HFFc6 (cell line): Measurements from ENCODE around the gene COL4A6. TPM values are rescaled to one million over a fixed set of nuclear protein-coding genes. Genes with fewer than 3 reads are reported as not detected.
A peak's percentile ranks its signal among the peaks of the same experiment; 100 is the strongest.

Source experiments
- DNase-seq: peaks from one replicate; pipeline ENCODE4 v3.0.0-alpha.2; 2018
- H3K27ac Mint-ChIP-seq: 2 replicates; pipeline ENCODE4 v1.8.0; 2020; ENCODE audit warnings: mild to moderate bottlenecking, mixed read lengths
- H3K27me3 Mint-ChIP-seq: 2 replicates; pipeline ENCODE4 v1.8.0; 2021; ENCODE audit warnings: mild to moderate bottlenecking, moderate library complexity, mixed read lengths; ENCODE audit not compliant: insufficient read depth
- H3K36me3 Mint-ChIP-seq: 2 replicates; pipeline ENCODE4 v1.8.0; 2021; ENCODE audit warnings: low read depth, mixed read lengths
- H3K4me1 Mint-ChIP-seq: 2 replicates; pipeline ENCODE4 v1.8.0; 2020; ENCODE audit warnings: low read depth, mixed read lengths
- H3K4me3 Mint-ChIP-seq: 2 replicates; pipeline ENCODE4 v1.8.0; 2020; ENCODE audit warnings: mild to moderate bottlenecking, moderate library complexity, mixed read lengths
- H3K9me3 Mint-ChIP-seq: 2 replicates; pipeline ENCODE4 v1.8.0; 2020; ENCODE audit warnings: mild to moderate bottlenecking, mixed read lengths
- total RNA-seq, 6 experiments: library from RNA; stranded (reverse); fragmentation: NEBNext Ultra II Directional; extraction: Animal tissue kit (Norgen Biotek cat#: 25700); gene quantifications; 2 replicates in 1 of 6; 3 replicates in 5 of 6; pipeline ENCODE4 v1.2.3, GENCODE V29; 2021
- TF ChIP-seq, protein P1 (sequence below): fragments of 200-600 bp; sonication (generic); IDR thresholded peaks from 2 replicates; pipeline ENCODE4 v1.5.0; 2021; ENCODE audit warnings: antibody characterized with exemption, mild to moderate bottlenecking

The COL4A6 gene
- total RNA-seq, 6 experiments from 2014 or later, result 0.03 to 0.16 (median 0.11) TPM

DNA sequence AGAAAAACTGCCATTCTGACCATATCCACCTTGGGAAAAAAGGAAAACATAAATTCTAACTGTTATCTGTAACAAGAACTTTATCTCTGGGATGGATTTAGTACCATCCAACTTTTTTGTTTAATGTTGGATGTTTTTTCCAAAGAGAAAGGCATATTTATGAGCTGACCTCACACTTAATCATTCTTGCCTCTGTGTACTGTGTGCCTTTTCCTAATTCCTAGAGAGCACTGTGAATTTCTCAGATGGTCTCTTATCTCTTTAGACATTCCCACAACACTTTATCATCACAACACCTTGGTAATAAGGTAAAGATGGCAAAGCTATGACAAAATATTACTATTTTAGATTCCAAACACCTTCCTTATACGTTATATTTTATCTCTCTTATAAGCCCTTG lies 126.2 kb downstream of the COL4A6 start:
- Mint-ChIP-seq H3K9me3 (0 out of 2 replicates have a peak, but pooled peaks cover 4% of the 10 kb centered on the region), H3K4me3 (no peak overlapping the region), H3K27me3 (no peaks in the 10 kb centered on the region; the same call in 1 of the 2 replicates), H3K4me1 (peaks cover 31% of the 10 kb centered on the region; the same call in 1 of the 2 replicates), H3K27ac (no peak overlapping the region), H3K36me3 (no peaks in the 10 kb centered on the region)
- TF ChIP-seq, protein P1, sequence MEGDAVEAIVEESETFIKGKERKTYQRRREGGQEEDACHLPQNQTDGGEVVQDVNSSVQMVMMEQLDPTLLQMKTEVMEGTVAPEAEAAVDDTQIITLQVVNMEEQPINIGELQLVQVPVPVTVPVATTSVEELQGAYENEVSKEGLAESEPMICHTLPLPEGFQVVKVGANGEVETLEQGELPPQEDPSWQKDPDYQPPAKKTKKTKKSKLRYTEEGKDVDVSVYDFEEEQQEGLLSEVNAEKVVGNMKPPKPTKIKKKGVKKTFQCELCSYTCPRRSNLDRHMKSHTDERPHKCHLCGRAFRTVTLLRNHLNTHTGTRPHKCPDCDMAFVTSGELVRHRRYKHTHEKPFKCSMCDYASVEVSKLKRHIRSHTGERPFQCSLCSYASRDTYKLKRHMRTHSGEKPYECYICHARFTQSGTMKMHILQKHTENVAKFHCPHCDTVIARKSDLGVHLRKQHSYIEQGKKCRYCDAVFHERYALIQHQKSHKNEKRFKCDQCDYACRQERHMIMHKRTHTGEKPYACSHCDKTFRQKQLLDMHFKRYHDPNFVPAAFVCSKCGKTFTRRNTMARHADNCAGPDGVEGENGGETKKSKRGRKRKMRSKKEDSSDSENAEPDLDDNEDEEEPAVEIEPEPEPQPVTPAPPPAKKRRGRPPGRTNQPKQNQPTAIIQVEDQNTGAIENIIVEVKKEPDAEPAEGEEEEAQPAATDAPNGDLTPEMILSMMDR, result no peak
- DNase-seq, result no peak

DNA sequence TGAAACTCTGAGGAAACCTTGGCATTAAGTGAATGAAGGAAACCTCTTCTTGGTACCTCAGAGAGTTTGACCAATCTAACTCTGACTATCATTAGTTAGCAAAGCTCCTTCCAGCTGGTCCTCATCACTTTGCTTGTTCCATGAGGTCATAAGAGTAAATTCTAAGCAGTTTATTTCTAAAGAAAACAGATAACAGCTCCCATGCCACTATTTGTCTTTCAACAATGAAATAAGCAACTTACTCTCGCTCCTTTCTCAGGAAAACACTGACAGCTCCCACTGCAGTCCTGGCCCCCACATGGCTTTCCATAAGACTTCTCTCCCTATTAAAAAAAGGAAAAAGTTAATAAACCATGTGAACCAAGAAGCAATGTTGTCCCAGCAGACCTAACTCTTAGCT lies 127.7 kb downstream of the COL4A6 start:
- H3K4me3 Mint-ChIP-seq, result no peak overlapping the region
- TF ChIP-seq, protein P1, result no peak
- H3K36me3 Mint-ChIP-seq, result no peaks in the 10 kb centered on the region
- H3K4me1 Mint-ChIP-seq, result peaks cover 31% of the 10 kb centered on the region; the same call in 1 of the 2 replicates
- no peak overlapping the region for H3K27ac Mint-ChIP-seq
- H3K9me3 Mint-ChIP-seq, result 0 out of 2 replicates have a peak, but pooled peaks cover 4% of the 10 kb centered on the region
- H3K27me3 Mint-ChIP-seq, result no peaks in the 10 kb centered on the region; the same call in 1 of the 2 replicates
- no peak for DNase-seq

DNA sequence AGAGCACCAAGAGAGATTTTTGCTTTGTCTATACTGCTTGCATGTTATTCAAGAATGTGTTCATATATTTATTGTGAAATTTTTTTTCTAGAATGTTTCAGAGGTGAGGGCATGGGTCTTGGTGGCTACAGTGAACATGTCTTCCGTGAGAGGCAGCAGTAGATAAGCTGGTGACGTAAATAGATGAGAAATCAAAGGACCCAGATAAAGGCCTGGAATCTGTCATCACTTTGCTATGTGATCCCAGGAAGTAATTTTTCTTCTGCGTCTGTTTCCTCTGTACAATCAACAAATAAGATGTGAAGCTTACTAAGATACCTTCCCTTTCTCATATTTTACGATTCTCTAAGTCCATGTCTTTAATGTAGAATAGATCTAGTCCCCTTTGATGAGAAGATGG lies 129.1 kb downstream of the COL4A6 start:
- 0 out of 2 replicates have a peak, but pooled peaks cover 4% of the 10 kb centered on the region for H3K9me3 Mint-ChIP-seq
- peaks cover 29% of the 10 kb centered on the region; the same call in 1 of the 2 replicates for H3K4me1 Mint-ChIP-seq
- peak; percentile 18 for DNase-seq
- no peaks in the 10 kb centered on the region; the same call in 1 of the 2 replicates for H3K27me3 Mint-ChIP-seq
- no peak overlapping the region for H3K27ac Mint-ChIP-seq
- no peaks in the 10 kb centered on the region for H3K36me3 Mint-ChIP-seq
- no peak overlapping the region for H3K4me3 Mint-ChIP-seq
- TF ChIP-seq, protein P1, result no peak

DNA sequence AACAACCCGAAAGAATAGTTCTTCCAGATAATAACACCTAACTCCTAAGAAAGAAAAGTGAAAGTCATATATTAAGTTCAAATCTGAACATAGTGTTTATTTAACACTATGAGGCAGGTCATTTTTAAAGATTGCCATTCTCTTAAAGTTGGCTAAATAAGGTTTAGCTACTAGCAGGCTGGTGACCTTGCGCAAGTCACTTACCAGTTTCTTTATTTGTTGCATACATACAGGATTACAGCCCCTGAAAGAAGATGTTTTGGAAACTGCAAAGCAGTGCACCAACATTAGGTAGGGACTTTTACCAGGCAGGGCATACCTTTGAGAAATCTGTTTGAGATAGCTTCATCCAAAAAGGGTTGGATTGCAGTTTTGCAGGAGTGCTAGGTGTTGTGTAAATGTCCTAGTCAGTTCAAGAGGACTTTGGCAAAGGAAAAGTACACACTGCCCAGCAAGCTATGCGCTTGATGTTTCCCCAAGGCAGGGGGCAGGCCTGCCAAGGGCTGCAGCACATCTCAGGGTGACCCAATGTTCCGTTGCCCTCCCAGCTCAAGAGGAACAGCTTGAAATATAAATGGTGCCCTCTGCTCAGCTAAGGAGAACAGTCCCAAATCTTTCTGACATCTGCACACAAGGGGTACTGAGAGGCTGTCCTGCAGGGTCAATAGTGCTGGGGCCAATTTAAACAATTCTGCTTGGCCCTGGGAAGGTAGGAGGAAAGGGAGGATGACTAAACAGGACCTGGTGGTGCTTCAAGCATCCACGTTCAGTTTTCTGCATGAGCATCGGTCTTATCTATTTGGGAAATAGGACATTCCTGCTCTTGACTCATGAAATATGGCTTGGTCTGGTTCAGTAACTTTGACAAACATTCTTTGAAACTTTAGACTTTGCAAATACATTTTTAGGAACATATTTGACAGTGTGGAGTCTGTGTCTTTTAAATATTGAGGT lies 130.8 kb downstream of the COL4A6 start:
- DNase-seq, result no peak
- Mint-ChIP-seq H3K9me3 (0 out of 2 replicates have a peak, but pooled peaks cover 4% of the 10 kb centered on the region), H3K4me3 (no peak overlapping the region)

DNA sequence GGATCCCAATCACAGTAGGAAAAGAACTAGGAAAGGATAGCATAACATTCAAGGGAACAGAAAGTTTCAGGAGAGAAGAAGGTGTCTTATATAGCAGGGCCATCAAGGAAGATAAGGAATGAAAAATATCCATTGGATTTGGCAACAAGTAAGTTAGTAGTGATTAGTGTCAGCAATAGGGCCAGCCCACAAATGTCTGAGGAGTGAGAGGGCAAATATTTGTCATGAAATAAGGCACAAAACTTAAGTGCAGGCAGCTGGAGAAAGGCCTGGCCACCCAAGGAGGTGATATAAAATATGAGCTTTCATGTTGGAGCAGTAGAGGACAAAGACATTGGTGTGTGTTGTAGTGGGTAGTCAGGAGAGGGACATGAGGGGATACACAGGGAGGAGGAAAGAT lies 132.1 kb downstream of the COL4A6 start:
- Mint-ChIP-seq H3K27ac (no peak overlapping the region), H3K9me3 (no peaks in the 10 kb centered on the region), H3K36me3 (no peaks in the 10 kb centered on the region), H3K4me1 (peaks cover 10% of the 10 kb centered on the region; the same call in 1 of the 2 replicates), H3K4me3 (no peak overlapping the region), H3K27me3 (no peaks in the 10 kb centered on the region)
- TF ChIP-seq, protein P1, result no peak
- no peak for DNase-seq

More for the DNA sequence above, 130.8 kb downstream of the COL4A6 start:
- TF ChIP-seq, protein P1, result no peak
- H3K27me3 Mint-ChIP-seq, result no peaks in the 10 kb centered on the region; the same call in 1 of the 2 replicates
- no peaks in the 10 kb centered on the region for H3K36me3 Mint-ChIP-seq
- H3K27ac Mint-ChIP-seq, result no peak overlapping the region
- H3K4me1 Mint-ChIP-seq, result peaks cover 14% of the 10 kb centered on the region; the same call in 1 of the 2 replicates
